HG03135 (cell line): ENCODE data around the gene CSNK2A2.
A peak's percentile ranks its signal among the peaks of the same experiment; 100 is the strongest.

Experiments
- ATAC-seq: cut with Tn5 transposase; IDR thresholded peaks from one replicate; pipeline ENCODE4 v1.9.1; 2021; ENCODE audit warnings: mild to moderate bottlenecking, moderate library complexity; ENCODE audit not compliant: unreplicated experiment

CSNK2A2 gene

DNA sequence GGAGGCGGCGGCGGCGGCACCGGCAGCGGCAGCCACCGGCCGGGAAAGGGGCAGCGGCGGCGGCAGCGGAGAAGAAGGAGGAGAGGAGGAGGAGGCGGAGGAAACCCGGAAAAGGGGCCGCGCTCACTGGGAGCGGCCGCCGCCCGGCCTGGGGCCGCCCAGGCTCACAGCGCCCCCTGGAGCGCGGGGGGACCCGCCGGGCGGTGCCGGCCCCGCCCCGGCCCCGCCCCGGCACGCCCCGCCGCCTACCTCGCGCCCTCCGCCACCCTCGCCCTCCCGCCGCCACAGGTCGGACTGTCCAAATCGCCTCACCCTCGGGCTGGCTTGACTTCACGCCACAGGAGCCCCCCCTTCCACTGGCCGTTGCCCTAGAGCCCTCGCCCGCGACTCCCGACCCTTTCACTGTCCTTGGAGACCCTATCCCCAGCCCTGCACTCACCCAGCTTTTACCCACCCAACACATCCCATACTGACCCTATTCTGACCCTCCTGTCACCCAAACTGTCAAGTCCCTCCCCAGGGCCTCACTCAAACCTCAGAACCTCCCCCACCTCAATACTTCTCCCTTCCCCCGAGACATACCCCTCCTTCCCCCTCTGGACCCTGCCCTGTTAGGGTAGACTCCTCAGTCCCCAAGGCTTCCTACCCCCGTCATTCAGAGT lies at the start of gene CSNK2A2:
Gene CSNK2A2 (minus strand): TSS at position 85 of the 662 bp plus-strand sequence. CDS start 370 bp downstream, outside the sequence.
- peak; percentile 76 for ATAC-seq

DNA sequence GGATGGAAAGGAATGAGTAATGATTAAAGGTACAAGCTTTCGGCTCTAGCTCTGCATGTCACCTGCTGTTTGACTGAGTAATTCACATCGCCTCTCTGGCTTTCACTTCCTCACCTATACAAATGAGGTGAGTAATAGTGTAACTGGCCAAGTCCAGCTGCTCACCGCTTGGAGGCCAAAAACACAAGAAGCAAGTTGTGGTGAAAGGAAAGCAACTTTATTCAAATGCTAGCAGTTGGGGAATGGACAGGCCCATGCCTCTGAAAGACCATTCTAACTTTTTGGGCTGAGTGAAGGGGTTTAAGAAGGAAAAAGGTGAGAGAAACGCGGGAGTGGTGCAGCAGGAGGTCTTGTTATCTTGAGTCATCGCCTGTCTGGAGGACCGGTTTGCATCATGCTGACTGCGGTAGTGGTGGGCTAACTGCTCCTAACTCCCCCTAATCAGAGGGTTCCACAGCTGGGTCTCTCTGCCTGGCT lies 45.7 kb upstream of the CSNK2A2 start:
- peak; percentile 96 for ATAC-seq

DNA sequence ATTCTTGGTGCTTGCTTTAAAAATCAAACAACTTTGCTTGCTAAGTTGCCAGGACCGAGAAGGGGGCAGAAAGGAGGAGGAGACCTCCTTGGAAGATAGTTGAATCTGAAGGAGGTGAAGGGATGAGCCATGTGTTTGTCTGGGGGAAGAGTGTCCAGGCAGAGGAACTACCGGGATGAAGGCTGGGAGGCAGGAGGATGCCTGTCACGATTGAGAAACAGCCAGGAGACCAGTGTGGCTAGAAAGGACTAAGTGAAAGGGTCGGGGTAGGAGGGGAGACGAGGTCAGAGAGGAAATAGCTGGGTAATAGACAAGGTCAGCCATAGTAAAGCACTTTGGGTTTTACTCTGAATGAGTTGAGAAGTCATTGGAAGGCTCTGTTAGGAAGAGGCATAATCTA lies 38.9 kb upstream of the CSNK2A2 start:
- no peak for ATAC-seq

DNA sequence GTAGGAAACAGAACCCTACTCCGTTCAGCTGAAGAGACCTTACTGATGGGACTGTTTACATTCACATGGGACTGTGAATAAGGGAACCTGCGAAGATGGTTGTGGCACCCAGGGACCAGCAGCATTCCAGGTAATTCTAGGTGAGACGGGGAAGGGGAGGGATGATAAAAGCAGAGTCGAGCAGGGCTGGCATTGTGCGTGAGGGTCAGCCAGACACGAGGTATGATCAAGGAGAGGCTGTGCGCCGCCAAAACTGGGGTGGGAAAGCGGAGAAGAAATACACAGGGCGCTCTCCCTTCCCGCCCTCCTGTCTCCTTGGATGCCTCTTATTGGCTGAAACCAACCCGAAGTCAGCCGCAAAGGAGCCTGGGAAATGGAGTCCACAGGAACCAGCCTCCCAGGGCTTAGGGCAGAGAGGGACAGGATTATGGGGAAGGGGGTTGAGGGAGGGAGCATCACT lies 38.4 kb upstream of the CSNK2A2 start:
- peak; percentile 94 for ATAC-seq

DNA sequence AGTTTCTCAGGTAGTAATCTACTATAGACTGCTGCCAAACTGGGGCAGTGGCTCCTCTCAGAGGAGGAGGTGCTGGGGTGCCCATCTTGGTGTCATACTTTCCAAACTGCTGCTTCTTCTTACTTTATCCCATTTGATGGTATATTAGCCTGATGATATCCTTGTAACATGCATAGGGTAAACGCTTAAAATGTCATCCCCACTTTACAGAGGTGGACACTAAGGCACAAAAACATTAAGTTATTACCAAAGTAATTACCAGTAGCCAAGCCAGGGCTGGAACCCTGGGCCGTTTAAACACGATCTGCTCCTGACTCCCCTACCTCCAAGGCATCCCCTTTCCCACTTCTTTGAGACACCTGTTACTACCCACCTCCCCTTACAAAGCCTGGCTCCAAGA lies 37.8 kb upstream of the CSNK2A2 start:
- ATAC-seq: no peak

DNA sequence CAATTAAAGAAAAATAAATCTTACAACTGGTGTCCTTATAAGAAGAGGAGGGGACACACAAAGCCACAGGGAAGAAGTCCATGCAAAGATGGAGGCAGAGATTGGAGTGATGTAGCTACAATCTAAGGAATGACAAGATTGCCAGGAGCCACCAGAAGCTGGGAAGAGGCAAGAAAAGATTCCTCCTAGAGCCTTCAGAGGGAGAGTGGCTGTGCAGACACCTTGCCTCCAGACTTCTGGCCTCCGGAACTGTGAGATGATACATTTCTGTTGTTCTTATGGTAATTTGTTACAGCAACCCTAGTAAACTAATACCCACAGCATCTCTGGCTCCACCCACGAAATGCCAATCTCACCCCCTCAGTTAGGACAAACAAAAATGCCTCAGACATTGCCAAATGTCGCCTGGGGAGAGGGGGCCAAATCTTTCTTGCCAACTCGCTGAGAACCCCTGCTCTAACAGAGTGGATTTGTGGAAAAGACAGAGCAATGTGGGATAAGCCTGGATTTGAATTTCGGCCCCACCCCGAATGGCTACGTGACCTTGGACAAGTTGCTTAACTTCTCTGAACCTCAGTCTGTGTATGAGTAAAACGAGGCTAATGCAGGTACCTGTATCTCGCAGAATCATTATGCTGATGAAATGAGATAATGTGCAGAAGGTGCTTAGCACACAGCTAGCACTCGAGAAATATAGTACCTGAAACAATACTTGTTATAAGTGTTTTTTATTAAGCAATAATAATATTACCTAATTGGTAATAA lies 37.1 kb upstream of the CSNK2A2 start:
- no peak for ATAC-seq

DNA sequence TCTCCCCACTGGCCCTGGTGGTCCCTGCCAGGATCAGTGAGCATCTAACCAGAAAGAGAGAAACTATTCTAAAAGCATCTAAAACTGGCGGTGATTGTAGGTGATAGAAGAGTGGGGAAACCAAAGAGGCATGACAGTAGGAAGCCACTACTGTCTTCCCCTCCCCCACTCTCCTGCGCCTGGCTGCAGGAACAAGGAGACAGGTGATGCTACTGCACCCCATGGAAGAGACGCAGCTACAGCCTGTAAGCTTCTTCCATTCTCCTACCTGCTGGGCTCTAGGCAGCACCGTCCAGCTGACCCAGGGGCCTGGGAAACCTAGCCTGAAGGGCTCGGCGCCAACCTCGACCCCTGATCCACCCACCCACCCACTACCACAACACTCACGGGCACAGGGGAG lies 32.4 kb upstream of the CSNK2A2 start:
- no peak for ATAC-seq

DNA sequence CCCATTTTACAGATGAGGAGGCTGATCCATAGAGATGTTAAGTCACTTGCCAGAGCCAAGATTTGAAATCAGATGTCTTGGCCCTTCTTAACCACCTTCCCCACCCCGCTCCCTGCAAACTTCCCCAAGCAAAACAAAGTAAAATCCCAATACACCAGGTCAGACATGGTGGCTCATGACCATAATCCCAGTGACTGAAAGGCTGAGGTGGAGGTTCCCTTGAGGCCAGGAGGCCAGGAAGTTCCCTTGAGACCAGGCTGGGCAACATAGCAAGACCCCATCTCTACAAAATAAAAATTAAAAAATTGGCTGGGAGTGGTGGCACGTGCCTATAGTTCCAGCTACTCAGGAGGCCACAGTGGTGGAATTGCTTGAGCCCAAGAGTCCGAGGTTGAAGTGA lies 28.9 kb upstream of the CSNK2A2 start:
- ATAC-seq: no peak

DNA sequence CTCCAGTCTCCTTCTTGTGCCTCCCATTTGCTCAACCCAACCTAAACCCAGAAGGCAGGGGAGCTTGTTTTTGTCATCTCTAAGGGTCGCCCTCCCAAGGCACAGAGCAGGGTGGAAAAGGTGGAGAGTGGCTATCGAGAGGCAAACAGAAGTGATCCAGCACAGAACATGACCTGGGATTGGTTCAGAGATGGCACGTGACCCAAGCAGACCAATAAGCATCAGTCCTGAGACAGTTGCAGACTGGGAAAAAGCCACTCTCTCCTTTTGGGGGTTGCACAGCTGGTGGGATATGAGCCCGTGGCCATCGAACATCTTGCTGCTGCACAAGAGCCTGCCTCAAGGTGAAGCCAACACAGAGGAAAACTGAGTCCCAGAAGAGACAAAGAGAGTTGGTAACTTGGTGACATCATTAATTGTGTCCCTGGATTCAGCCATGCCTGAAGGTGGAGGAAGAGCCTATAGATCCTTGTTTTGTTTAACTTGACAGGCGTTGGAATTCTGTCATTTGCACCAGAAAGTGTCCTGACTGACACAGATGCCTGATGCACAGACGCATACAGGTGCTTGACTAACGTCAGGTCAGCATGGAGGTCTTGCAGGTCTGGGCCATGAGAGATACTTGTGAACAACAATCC lies 28.2 kb upstream of the CSNK2A2 start:
- no peak for ATAC-seq

DNA sequence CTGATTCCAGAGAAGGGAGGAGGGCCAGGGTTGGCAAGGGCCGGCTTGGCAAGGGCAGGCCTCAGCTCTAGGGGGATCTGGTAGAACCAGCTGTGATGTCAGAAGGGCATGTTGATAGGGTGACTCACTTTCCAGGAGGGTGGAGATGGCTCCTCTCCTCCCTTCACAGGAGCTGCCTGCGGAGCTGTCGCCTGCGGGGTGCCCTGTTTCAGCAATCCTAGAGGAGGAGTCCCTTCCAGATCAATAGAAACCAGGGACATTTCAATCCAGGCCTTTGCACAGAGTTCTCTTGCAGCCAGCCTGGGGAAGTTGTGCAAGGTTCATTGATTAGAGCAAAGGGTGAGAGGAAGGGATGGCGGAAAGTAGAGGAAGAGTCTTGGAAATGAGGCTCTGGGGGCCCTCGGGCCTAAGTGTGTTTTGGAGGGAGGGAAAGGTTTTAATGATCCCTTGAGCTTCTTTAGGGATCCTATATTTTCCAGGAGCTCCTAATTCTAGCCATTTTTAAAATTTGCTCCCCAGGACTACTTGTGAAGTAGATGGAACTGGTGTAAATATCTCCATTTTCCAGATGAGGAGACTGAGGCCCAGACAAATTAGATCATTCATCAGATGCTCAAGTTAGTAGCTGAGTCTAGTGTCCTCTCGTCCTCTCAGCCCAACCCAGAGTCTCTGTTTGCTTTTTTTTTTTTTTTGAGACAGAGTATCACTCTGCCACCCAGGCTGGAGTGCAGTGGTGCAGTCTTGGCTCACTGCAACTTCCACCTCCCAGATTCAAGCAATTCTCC lies 24.8 kb upstream of the CSNK2A2 start:
- no peak for ATAC-seq

DNA sequence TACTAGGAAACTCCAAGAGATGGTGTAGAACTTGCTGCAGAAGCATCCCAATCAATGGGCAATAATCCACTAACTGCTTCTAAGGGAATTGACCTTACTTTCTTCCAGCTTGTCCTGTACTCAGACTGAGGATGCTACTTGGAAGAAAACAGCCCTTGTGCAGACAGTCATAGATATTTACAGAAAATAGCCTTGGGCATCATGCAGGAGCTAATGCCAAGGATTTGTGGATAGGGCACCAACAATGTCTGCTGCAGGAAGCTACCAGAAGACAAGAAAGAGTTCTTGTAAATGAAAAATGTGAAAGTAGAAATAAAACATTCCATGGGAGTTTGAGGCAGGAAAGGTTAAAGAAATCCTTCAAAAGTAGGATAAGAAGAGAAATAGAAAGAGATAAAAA lies 21.5 kb upstream of the CSNK2A2 start:
- ATAC-seq: no peak

DNA sequence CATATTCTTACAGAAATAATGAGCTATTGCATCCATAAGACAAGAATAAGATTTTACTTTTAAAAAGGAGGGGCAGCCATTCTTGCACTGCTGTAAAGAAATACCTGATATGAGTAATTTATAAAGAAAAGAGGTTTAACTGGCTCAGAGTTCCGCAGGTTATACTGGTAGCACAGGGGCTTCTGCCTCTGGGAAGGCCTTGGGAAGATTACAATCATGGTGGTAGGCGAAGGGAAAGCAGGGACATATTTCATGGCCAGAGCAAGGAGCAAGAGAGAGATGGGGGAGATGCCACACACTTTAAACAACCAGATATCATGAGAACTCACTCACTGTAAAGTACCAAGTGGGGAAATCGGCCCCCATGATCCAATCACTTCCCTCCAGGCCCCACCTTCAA lies 20.9 kb upstream of the CSNK2A2 start:
- ATAC-seq: no peak

DNA sequence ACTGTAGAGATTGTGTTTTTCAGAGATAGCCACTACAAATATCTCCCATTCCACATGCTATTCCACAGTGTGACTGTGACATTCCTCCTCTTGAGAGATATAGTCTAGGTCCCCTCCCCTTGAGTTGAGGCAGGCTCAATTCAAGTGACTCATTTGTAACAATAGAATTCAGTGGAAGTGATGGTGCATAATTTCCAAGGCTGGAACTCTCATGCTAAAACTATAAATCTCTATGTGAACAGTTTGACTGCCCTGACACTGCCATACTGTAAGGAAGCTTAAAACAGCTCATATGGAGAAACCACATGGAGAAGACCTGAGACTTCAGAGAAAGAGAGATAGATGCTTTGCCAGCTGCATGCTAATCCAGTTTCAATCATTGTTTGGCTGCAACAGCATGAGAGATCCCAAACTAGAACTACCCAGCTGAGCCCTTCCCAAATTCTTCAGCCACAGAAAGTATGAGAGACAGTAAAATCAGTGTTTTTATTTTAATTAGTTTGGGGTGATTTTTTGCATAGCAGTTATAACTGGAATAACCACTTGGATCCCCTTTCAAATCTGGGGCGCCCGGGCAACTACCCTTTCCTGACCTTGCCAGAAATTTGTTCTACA lies 19.5 kb upstream of the CSNK2A2 start:
- ATAC-seq: no peak

DNA sequence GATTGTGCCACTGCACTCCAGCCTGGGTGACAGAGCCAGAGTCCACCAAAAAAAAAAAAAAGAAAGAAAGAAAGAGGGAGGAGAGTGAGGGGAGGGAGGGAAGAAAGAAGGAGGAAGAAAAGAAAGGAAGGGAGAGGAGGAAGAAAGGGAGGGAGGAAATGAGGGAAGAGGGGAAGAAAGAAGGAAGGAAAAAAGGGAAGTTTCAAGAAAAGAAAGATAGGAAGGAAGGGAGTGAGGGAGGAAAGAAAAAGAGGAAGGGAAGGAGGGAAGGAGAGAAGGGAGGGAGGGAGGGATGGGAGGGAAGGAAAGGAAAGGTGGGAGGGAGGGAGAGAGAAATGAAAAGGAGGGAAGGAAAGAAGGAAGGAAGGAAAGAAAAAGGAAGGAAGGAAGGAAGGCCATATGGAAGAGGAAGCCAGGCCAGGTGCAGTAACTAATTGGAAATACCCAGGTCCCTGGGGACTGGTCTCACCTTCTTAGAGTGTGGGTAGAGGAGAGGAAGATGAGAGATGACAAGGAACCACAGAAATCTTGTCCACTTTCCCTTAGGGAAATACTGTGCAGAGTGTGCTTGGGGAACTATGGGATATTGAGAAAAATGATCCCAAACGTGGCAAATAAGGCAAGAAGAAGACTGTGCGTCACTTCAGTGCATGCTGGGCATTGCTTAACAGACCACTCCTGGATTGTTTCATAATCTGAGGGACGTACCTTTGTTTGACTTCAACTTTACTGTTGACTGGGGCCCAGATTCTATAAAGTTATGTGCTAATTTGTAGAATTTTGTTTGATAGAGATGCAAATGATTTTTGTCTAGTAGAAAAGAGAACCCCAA lies 15.1 kb upstream of the CSNK2A2 start:
- no peak for ATAC-seq

DNA sequence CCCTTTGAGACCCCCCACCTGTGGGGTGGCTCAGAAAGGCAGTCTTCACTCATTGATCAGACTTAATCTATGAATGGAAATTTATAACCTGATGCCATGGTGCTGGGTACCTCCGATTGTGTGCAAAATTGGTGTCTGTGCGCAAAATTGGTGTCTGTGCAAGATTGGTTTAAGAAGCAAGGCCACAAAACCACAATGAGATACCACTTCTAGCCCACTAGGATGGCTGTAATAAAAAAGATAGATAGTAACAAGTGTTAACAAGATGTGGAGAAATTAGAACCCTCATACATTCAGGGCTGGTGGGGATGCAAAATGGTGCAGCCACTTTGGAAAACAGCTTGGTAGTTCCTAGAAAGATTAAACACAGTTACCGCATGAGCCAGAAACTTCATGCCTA lies 13.9 kb upstream of the CSNK2A2 start:
- ATAC-seq: no peak

DNA sequence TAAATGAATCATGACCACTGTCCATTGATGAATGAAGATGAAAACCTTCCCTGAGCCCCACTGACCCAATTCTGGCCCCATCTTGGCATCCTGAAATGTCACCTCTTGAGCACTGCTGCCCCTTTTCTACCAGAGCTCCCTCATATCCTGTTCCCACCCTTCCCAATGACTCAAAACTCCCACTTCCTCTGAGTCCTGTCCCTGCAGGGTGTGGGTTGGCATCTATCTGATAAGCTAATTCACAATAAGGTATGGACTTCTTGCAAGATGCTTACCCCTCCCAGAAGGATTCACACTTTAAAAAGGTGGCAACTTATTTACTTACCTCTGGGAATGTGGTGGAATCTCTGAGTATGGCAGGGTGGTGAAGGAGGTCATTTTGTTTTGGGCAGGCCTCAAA lies 13.3 kb upstream of the CSNK2A2 start:
- no peak for ATAC-seq

DNA sequence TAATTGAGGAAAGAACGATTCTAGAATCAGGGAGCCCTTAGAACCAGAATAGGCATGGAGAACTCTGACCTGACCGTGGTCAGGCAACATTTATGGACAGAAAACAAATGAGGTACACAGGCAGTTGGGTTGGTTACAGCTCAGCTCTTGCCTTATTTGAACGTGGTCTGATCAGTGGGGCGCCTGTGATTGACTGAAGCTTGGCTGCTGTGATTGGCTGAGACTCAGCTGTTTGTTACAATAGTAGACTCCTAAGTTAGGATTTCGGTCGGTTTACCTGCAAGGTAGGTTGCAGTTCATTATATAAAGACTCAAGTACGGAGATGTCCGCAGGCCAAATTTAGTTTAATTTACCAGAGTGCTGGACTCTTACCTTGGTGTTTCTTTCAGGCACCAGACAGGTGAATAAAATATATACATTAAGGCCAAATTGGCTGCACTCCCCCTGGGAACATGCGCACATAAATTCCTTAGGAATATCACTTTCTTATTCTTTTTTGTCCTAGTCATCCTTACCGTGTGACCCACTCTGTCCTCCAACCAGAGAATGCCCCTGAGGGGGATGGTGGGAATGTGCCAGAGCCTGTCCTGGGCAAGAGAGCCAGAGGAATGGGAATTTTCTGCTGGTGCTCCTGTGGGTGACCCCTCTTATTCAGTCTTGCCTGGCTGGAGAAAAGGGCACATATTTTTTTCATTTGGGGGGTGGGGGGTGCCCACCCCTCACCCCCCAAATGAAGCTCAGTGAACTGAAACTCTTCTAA lies 7.5 kb upstream of the CSNK2A2 start:
- ATAC-seq: no peak

DNA sequence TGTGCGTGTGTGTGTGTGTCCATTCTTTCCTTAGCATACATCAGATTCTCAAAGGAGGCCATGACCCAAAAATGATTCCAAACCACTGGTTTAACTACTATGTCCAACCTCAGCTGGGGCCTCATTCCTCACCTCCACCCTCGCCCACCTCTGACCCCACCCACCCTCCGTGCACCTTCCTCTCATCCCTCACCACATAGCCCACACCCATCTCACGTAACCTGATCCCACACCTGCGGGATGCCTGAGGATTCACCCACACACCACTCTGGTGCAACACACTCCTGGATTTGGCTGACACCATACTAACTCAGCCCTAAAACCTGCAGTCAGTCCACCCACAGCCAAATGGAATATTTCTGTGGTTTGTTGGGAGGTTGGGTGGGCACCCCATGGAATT lies 3.3 kb upstream of the CSNK2A2 start:
- no peak for ATAC-seq
